Uterus (tissue), 4 donors: ENCODE measurements around the gene KMT2A. TPM values are rescaled to one million over a fixed set of nuclear protein-coding genes. Genes with fewer than 3 reads are reported as not detected.
A peak's percentile ranks its signal among the peaks of the same experiment; 100 is the strongest.

Source experiments
- DNase-seq, 2 donors: peaks; one replicate each; pipeline ENCODE4 v3.0.0-alpha.2; 2019 to 2020
- H3K27ac ChIP-seq, 2 donors: fragments of 200-600 bp; sonication (generic); 1 replicate in 1 of 2; 2 replicates in 1 of 2; pipeline ENCODE4 v1.5.1; 2016 to 2018
- H3K27me3 ChIP-seq, 2 donors: fragments of 200-600 bp; sonication (generic); one replicate each; pipeline ENCODE4 v1.5.1; 2018 to 2019; ENCODE audit warnings: control low read depth in 1 of 2
- H3K36me3 ChIP-seq, 2 donors: fragments of 200-600 bp; sonication (generic); one replicate each; pipeline ENCODE4 v1.5.1; 2019; ENCODE audit warnings: control low read depth in 1 of 2
- H3K4me1 ChIP-seq, 2 donors: fragments of 200-600 bp; sonication (generic); one replicate each; pipeline ENCODE4 v1.5.1; 2018 to 2019; ENCODE audit warnings: control low read depth in 1 of 2
- H3K4me3 ChIP-seq, 2 donors: fragments of 200-600 bp; sonication (generic); 1 replicate in 1 of 2; 2 replicates in 1 of 2; pipeline ENCODE4 v1.5.1; 2018 to 2019; ENCODE audit warnings: mild to moderate bottlenecking in 1 of 2
- H3K9me3 ChIP-seq, 2 donors: fragments of 200-600 bp; sonication (generic); one replicate each; pipeline ENCODE4 v1.5.1; 2019; ENCODE audit warnings: control low read depth in 1 of 2
- CTCF ChIP-seq, 4 experiments: fragments of 200-600 bp in 2 of 4; fragments of 450-650 bp in 2 of 4; sonication (generic) in 2 of 4; IDR thresholded peaks; one replicate each; pipeline ENCODE4 v1.5.1; 2016 to 2019; ENCODE audit warnings: antibody characterized with exemption in 4 of 4, mild to moderate bottlenecking in 2 of 4, moderate library complexity in 1 of 4
- POLR2A ChIP-seq, 2 donors: fragments of 450-650 bp; IDR thresholded peaks; one replicate each; pipeline ENCODE4 v1.6.1; 2016; ENCODE audit warnings: antibody characterized with exemption in 2 of 2, mild to moderate bottlenecking in 1 of 2, moderate library complexity in 1 of 2
- intact Hi-C: fragments of 100-400 bp; cut with DNase I; formaldehyde crosslinking; loops from one replicate; pipeline ENCODE4 v1.15.1; 2023; ENCODE audit warnings: low total_unique reads
- total RNA-seq, 4 donors: library from RNA; depleted of rRNA in 3 of 4; stranded (reverse); fragments of >200 nt in 3 of 4; gene quantifications; one replicate each; pipeline versions ENCODE4 v1.1.0 to v1.2.4, GENCODE V29; 2014 to 2023
- donor health status: DM: yes; HTN: yes; CAD: no.

Gene KMT2A
- total RNA-seq, 4 donors from 2014 or later = 41.0 to 142 (median 73.9) TPM

DNA sequence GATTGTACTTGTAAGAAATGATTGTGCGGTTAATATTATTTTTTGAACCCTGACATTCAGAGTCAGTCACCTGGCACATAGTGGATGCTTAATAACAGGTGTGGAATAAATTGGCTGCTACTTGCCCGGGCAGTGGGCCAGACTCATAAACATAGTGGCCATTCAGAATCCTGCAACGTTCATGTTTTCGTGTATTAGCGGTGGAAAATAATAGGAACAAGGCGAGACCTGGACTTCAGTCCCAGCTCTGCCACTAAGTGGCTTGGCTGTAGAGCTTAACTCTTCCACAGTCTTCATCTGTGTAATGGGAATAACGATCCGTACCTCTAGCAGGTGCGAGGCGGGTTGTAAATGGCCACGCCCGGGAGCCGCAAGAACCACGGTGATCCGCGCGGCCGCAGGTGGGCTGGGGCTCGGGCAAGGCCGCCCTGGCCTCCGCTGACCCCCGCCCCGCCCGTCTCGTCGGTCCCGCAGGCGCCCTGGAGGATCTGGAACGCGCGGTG is 93.9 kb downstream of the KMT2A start:
- Histone ChIP-seq H3K36me3 (no peaks in the 10 kb centered on the region), H3K4me1 (no peaks in the 10 kb centered on the region), H3K27ac (peak overlapping the region; percentile 61 to 75), H3K27me3 (no peaks in the 10 kb centered on the region), H3K4me3 (peak overlapping the region; percentile 49 to 68), H3K9me3 (no peaks in the 10 kb centered on the region)
- intact Hi-C loops = no loop called here
- TF ChIP-seq CTCF (IDR thresholded peaks at IDR 0.05) = no peak
- no peak for TF ChIP-seq POLR2A (IDR thresholded peaks at IDR 0.05)
- DNase-seq = no peak

DNA sequence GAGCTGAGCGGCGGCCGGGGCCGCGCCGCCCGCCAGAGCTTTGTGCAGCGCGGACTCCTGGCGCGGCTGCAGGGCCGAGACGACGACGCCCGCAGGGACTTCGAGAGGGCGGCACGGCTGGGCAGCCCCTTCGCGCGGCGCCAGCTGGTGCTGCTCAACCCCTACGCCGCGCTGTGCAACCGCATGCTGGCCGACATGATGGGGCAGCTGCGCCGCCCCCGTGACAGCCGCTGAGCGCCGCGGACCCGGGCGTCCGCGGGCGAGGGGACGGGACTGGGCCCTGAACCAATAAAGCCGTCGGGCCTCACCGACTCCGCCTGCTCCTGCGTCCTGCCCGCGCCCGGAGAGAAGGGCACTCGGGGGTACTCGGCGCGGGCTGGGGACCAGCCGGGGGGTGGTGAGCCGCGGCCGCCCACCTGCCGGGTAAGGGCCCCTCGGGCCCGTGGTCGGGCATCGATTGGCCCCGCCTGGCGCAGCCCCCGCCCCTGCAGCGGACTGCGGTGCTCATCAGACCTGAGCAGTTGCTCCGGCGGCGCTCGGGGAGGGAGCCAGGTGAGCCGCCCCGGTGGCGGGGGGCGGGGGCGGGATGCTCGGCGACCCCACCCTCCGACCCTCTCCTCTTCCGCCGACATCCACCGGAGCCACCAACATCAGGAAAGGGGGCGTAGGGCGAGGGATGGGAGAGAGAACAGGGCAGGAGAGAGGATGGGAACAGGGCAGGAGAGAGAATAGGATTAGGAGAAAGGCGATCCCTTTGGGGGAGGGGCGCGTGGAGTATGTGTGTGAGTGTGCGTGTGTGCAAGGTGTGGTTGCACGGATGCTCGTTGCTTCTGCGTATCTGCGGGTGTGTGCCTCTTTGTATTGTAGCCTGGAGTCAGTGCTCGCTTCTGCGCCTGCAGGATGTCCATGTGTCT is 94.6 kb downstream of the KMT2A start, which contains the start of gene TMEM25:
Gene TMEM25 (plus strand): TSS at position 510 of the 914 bp plus-strand sequence. CDS start 610 bp downstream, outside the sequence.
- intact Hi-C loops = no loop called here
- Histone ChIP-seq H3K4me3 (peak within 1 kb of the TSS; percentile 49 to 68), H3K27me3 (no peaks in the 10 kb centered on the region), H3K36me3 (no peaks in the 10 kb centered on the region), H3K4me1 (no peaks in the 10 kb centered on the region), H3K9me3 (no peaks in the 10 kb centered on the region), H3K27ac (peak within 1 kb of the TSS; percentile 61 to 75)
- TF ChIP-seq POLR2A (IDR thresholded peaks at IDR 0.05) (peak in 1 of 2 donors; percentile 53), CTCF (IDR thresholded peaks at IDR 0.05) (peak in 1 of 4 experiments; percentile 6)
- DNase-seq = peak; percentile 61 to 75

DNA sequence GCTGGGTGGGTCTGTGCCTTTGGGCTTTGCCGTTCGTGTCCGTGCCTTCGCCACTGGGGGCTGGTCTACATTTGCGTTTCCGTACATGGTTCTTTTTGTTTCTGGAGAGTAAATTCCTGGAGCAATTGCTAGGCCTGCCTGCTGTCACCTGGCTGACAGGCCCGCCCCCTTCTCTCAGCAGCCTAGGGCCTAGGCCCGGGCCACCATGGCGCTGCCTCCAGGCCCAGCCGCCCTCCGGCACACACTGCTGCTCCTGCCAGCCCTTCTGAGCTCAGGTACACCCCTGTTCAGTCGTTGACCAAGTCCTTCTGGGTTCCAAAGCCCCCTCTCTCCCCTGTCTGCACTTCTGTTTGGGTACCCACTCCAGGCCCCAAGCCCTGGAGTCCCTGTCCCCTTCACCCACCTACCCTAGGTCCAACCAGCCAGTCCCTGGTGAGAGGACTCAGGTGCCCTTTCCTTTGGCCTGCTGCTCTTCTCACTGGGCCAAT is 95.3 kb downstream of the KMT2A start:
- TF ChIP-seq CTCF (IDR thresholded peaks at IDR 0.05) (no peak), POLR2A (IDR thresholded peaks at IDR 0.05) (no peak)
- H3K27ac ChIP-seq = no peak overlapping the region
- no peaks in the 10 kb centered on the region for H3K27me3 ChIP-seq
- DNase-seq = no peak
- H3K4me3 ChIP-seq = peak overlapping the region; percentile 49 to 68
- H3K4me1 ChIP-seq = no peaks in the 10 kb centered on the region
- no peaks in the 10 kb centered on the region for H3K9me3 ChIP-seq
- no peaks in the 10 kb centered on the region for H3K36me3 ChIP-seq
- intact Hi-C loops = no loop called here

GRCh38 chr11:118532091-118532490 is 95.8 kb downstream of the KMT2A start:
- DNase-seq = no peak
- Histone ChIP-seq H3K27ac (no peak overlapping the region), H3K36me3 (no peaks in the 10 kb centered on the region), H3K27me3 (no peaks in the 10 kb centered on the region), H3K4me1 (no peaks in the 10 kb centered on the region), H3K4me3 (no peak overlapping the region), H3K9me3 (no peaks in the 10 kb centered on the region)
- intact Hi-C loops = no loop called here
- no peak for TF ChIP-seq CTCF (IDR thresholded peaks at IDR 0.05)
- no peak for TF ChIP-seq POLR2A (IDR thresholded peaks at IDR 0.05)
